IPS-20b (cell line): Measurements from ENCODE around the gene PGBD5.

Experiments
- H3K27ac ChIP-seq: one replicate; pipeline ENCODE4 v1.5.1; 2013; ENCODE audit warnings: low read length
- H3K27me3 ChIP-seq: 2 replicates; pipeline ENCODE4 v1.6.1; 2013; ENCODE audit warnings: mild to moderate bottlenecking, low read length, inconsistent platforms; ENCODE audit not compliant: insufficient read depth
- H3K36me3 ChIP-seq: 2 replicates; pipeline ENCODE4 v1.6.1; 2013; ENCODE audit warnings: low read depth, mild to moderate bottlenecking, inconsistent platforms, low read length, moderate library complexity; ENCODE audit not compliant: insufficient read depth
- H3K4me1 ChIP-seq: 2 replicates; pipeline ENCODE4 v1.6.1; 2013; ENCODE audit warnings: mild to moderate bottlenecking, control low read depth, inconsistent platforms, low read length, moderate library complexity; ENCODE audit not compliant: insufficient read depth
- H3K4me3 ChIP-seq: 2 replicates; pipeline ENCODE4 v1.5.1; 2013; ENCODE audit warnings: mild to moderate bottlenecking, low read length, inconsistent platforms
- H3K9ac ChIP-seq: 2 replicates; pipeline ENCODE4 v1.6.1; 2013; ENCODE audit warnings: low read depth, mild to moderate bottlenecking, inconsistent platforms, low read length, moderate library complexity
- H3K9me3 ChIP-seq: 2 replicates; pipeline ENCODE4 v1.6.1; 2013; ENCODE audit warnings: mild to moderate bottlenecking, low read depth, low read length, inconsistent platforms; ENCODE audit not compliant: insufficient read depth

Gene PGBD5

GRCh38 chr1:230268371-230269170, 157.6 kb downstream of the PGBD5 start:
- Histone ChIP-seq H3K27ac (no peak overlapping the region), H3K36me3 (peaks cover 16% of the 10 kb centered on the region), H3K9me3 (no peaks in the 10 kb centered on the region), H3K9ac (no peak overlapping the region), H3K4me1 (no peaks in the 10 kb centered on the region; the same call in 1 of the 2 replicates), H3K4me3 (no peak overlapping the region), H3K27me3 (no peaks in the 10 kb centered on the region)

- no peaks in the 10 kb centered on the region; the same call in 1 of the 2 replicates for H3K4me1 ChIP-seq
- no peaks in the 10 kb centered on the region for H3K9me3 ChIP-seq
- H3K27ac ChIP-seq, result no peak overlapping the region
- H3K4me3 ChIP-seq, result no peak overlapping the region
- H3K27me3 ChIP-seq, result no peaks in the 10 kb centered on the region
- H3K9ac ChIP-seq, result no peak overlapping the region
- H3K36me3 ChIP-seq, result peaks cover 23% of the 10 kb centered on the region
These were observed 158.6 kb downstream of the PGBD5 start for GRCh38 chr1:230267338-230268065.

GRCh38 chr1:230266456-230266855, 159.7 kb downstream of the PGBD5 start:
- Histone ChIP-seq H3K9me3 (no peaks in the 10 kb centered on the region), H3K9ac (no peak overlapping the region), H3K4me1 (no peaks in the 10 kb centered on the region; the same call in 1 of the 2 replicates), H3K27ac (no peak overlapping the region), H3K4me3 (no peak overlapping the region), H3K27me3 (no peaks in the 10 kb centered on the region), H3K36me3 (peaks cover 23% of the 10 kb centered on the region)

GRCh38 chr1:230265200-230266115, 160.7 kb downstream of the PGBD5 start:
- Histone ChIP-seq H3K4me1 (no peaks in the 10 kb centered on the region; the same call in 1 of the 2 replicates), H3K27ac (no peak overlapping the region), H3K4me3 (no peak overlapping the region), H3K27me3 (no peaks in the 10 kb centered on the region), H3K9me3 (no peaks in the 10 kb centered on the region), H3K9ac (no peak overlapping the region), H3K36me3 (peaks cover 23% of the 10 kb centered on the region)
